ENCODE results near the gene CRYBG2. TPM values are rescaled to one million over a fixed set of nuclear protein-coding genes. Genes with fewer than 3 reads are reported as not detected.

The CRYBG2 gene
- total and polyA plus RNA-seq, 2 of the 13 experiments (the other 11 are each of a cell fraction or from before 2014, with no cell fraction given), result 1.3 to 2.9 TPM

GRCh38 chr1:26321315-26322041 lies 32.5 kb downstream of the CRYBG2 start (continued):
- TF ChIP-seq E2F2 (CRISPR knock-in tag; IDR thresholded peaks at IDR 0.05; ENCODE audit: borderline replicate concordance), result no peak
- TF ChIP-seq PATZ1 (CRISPR knock-in tag; IDR thresholded peaks at IDR 0.05), result peak; percentile 53; the same call in 1 of the 2 replicates
- TF ChIP-seq ZNF780A (CRISPR knock-in tag; IDR thresholded peaks at IDR 0.05), result no peak
- TF ChIP-seq RXRB (CRISPR knock-in tag; IDR thresholded peaks at IDR 0.05; ENCODE audit: borderline replicate concordance), result peak; percentile 34; the same call in 1 of the 2 replicates
- TF ChIP-seq ZNF773 (CRISPR knock-in tag; IDR thresholded peaks at IDR 0.05; ENCODE audit: borderline replicate concordance), result no peak
- TF ChIP-seq SMC3 (IDR thresholded peaks at IDR 0.05; ENCODE audit: low read length), result peak; percentile 87
- TF ChIP-seq ZNF281 (CRISPR knock-in tag; IDR thresholded peaks at IDR 0.05; ENCODE audit: borderline replicate concordance), result no peak
- TF ChIP-seq ZNF614 (CRISPR knock-in tag; IDR thresholded peaks at IDR 0.05; ENCODE audit: borderline replicate concordance), result 0 out of 2 replicates have a peak, but pooled peaks have one; percentile 9
- no peak for TF ChIP-seq TBL1XR1 (IDR thresholded peaks at IDR 0.05; ENCODE audit: borderline replicate concordance, low read length, partially characterized antibody)
- TF ChIP-seq ZBTB1 (CRISPR knock-in tag; IDR thresholded peaks at IDR 0.05; ENCODE audit: borderline replicate concordance), result no peak
- no peak for TF ChIP-seq ZNF468 (CRISPR knock-in tag; IDR thresholded peaks at IDR 0.05)
- no peak for TF ChIP-seq ZNF572 (CRISPR knock-in tag; IDR thresholded peaks at IDR 0.05)
- TF ChIP-seq EED (CRISPR knock-in tag; IDR thresholded peaks at IDR 0.05), result no peak
- peak; percentile 57; the same call in 1 of the 2 replicates for TF ChIP-seq ZBTB38 (CRISPR knock-in tag; IDR thresholded peaks at IDR 0.05)
- TF ChIP-seq ZBTB2 (CRISPR knock-in tag; IDR thresholded peaks at IDR 0.05; ENCODE audit: low read depth), result no peak
- no peak for TF ChIP-seq ZNF30 (CRISPR knock-in tag; IDR thresholded peaks at IDR 0.05)
- TF ChIP-seq MED1 (CRISPR knock-in tag; IDR thresholded peaks at IDR 0.05), result no peak
- no peak for TF ChIP-seq ZSCAN30 (CRISPR knock-in tag; IDR thresholded peaks at IDR 0.05)
- no peak for TF ChIP-seq TBX2 (CRISPR knock-in tag; IDR thresholded peaks at IDR 0.05; ENCODE audit: borderline replicate concordance)
- TF ChIP-seq ZBTB26 (CRISPR knock-in tag; IDR thresholded peaks at IDR 0.05; ENCODE audit: borderline replicate concordance), result no peak
- TF ChIP-seq ZNF546 (CRISPR knock-in tag; conservative IDR thresholded peaks at IDR 0.05), result no peak
